Nephron progenitor cell (in vitro differentiated cells): ENCODE data around the gene GNAI3.

ENCODE experiments used
- DNase-seq: peaks from one replicate; pipeline ENCODE4 v3.0.0; 2021
- H3K27ac Mint-ChIP-seq: 2 replicates; pipeline ENCODE4 v1.8.0; 2021; ENCODE audit warnings: mild to moderate bottlenecking, moderate library complexity, mixed read lengths
- H3K27me3 Mint-ChIP-seq: 2 replicates; pipeline ENCODE4 v1.8.0; 2021; ENCODE audit warnings: mild to moderate bottlenecking, low read depth, mixed read lengths; ENCODE audit not compliant: poor library complexity
- H3K36me3 Mint-ChIP-seq: 2 replicates; pipeline ENCODE4 v1.8.0; 2021; ENCODE audit warnings: low read depth, mixed read lengths
- H3K4me1 Mint-ChIP-seq: 2 replicates; pipeline ENCODE4 v1.8.0; 2021; ENCODE audit warnings: mixed read lengths
- H3K4me3 Mint-ChIP-seq: 2 replicates; pipeline ENCODE4 v1.8.0; 2021; ENCODE audit warnings: mild to moderate bottlenecking, moderate library complexity, mixed read lengths
- H3K9me3 Mint-ChIP-seq: 2 replicates; pipeline ENCODE4 v1.8.0; 2021; ENCODE audit warnings: mild to moderate bottlenecking, moderate library complexity, mixed read lengths
- CTCF ChIP-seq: fragments of 200-600 bp; sonication (generic); IDR thresholded peaks from 2 replicates; pipeline ENCODE4 v1.5.0; 2021; ENCODE audit warnings: antibody characterized with exemption

GNAI3 gene

DNA sequence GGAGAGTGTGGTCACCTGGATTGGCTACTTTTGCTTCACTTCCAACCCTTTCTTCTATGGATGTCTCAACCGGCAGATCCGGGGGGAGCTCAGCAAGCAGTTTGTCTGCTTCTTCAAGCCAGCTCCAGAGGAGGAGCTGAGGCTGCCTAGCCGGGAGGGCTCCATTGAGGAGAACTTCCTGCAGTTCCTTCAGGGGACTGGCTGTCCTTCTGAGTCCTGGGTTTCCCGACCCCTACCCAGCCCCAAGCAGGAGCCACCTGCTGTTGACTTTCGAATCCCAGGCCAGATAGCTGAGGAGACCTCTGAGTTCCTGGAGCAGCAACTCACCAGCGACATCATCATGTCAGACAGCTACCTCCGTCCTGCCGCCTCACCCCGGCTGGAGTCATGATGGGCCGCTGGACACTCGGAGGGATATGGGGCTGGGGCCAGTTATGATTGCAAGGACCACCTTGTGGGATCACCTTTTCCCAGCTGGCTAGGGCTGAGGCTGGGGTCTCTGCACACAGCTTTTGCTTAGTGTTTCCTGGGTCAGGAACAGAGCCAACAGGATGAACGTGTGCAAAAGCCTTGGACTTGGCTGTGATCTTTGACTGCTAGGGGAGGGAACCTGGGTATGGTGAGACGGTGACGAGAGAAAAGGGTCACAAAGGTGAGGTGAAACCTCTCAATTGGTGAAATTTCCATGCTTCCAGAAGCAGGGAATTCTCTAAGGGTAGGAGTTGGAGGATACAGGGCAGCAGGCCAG is 4.3 kb upstream of the GNAI3 start:
- Mint-ChIP-seq H3K27ac (no peak overlapping the region), H3K9me3 (no peaks in the 10 kb centered on the region)

DNA sequence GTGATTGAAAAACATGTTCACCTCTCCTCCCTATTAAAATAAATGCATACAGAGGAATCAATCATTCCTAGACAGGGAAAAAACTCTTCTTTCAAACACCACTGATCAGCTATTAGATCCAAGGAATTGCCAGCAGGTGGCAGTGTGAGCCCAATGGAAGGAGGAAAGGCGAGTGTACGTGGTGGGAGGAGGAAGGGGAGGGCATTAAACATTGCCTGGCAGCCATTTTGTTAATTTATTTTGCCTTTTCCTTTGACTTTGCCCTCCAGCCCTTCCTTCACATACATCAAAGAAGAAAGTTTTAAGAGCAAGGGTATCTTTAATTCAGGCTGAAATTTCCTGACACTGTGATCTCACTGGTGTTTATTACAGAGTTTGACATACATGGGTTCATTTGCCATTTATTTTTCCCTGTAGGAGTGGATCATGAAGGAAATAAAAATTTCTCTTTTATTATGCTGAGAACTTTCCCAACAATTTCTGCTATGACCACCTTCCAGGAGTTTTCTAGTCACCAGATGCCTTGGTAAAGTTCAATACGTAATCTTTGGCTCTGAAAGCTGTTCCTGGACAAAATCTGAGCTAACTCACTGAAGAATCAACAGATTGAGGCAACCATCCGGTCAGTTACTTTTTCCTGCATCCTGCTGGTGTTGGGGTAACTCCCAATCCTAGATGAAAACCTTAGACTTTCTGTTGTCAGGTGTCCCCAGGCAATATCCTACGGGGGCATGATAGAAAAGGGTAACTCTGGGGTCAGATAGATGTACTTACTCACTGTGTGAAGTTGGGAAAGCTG is 1.9 kb upstream of the GNAI3 start:
- peaks cover 41% of the 10 kb centered on the region for H3K4me1 Mint-ChIP-seq
- DNase-seq = peak; percentile 91
- H3K36me3 Mint-ChIP-seq = peaks cover 2% of the 10 kb centered on the region
- no peaks in the 10 kb centered on the region for H3K9me3 Mint-ChIP-seq
- peak overlapping the region; percentile 96 for H3K4me3 Mint-ChIP-seq
- H3K27ac Mint-ChIP-seq = peak overlapping the region; percentile 18
- peak; percentile 87 for TF ChIP-seq CTCF
- H3K27me3 Mint-ChIP-seq = peaks cover 22% of the 10 kb centered on the region

More for the DNA sequence above, 4.3 kb upstream of the GNAI3 start:
- Mint-ChIP-seq H3K4me3 (no peak overlapping the region), H3K27me3 (peaks cover 38% of the 10 kb centered on the region), H3K36me3 (no peaks in the 10 kb centered on the region), H3K4me1 (peaks cover 35% of the 10 kb centered on the region)
- TF ChIP-seq CTCF = no peak
- no peak for DNase-seq

GRCh38 chr1:109547463-109548320 is 723 bp upstream of the GNAI3 start:
- Mint-ChIP-seq H3K27me3 (peaks cover 16% of the 10 kb centered on the region), H3K27ac (peak overlapping the region; percentile 98), H3K4me3 (peak overlapping the region; percentile 96), H3K36me3 (peaks cover 4% of the 10 kb centered on the region), H3K9me3 (no peaks in the 10 kb centered on the region), H3K4me1 (peaks cover 41% of the 10 kb centered on the region)
- peak; percentile 21 for DNase-seq
- TF ChIP-seq CTCF = no peak

GRCh38 chr1:109556563-109556962 is 8.1 kb downstream of the GNAI3 start:
- Mint-ChIP-seq H3K4me3 (no peak overlapping the region), H3K27me3 (no peaks in the 10 kb centered on the region), H3K9me3 (no peaks in the 10 kb centered on the region), H3K36me3 (peaks cover 30% of the 10 kb centered on the region), H3K27ac (no peak overlapping the region), H3K4me1 (peaks cover 11% of the 10 kb centered on the region)
- no peak for DNase-seq
- no peak for TF ChIP-seq CTCF

GRCh38 chr1:109557520-109557919 is 9.1 kb downstream of the GNAI3 start:
- Mint-ChIP-seq H3K4me1 (peaks cover 17% of the 10 kb centered on the region), H3K27me3 (no peaks in the 10 kb centered on the region), H3K36me3 (peaks cover 28% of the 10 kb centered on the region), H3K9me3 (no peaks in the 10 kb centered on the region), H3K27ac (no peak overlapping the region), H3K4me3 (no peak overlapping the region)
- no peak for TF ChIP-seq CTCF
- DNase-seq = no peak
